GM06990 (cell line): ENCODE measurements around the gene NUP42.

Source experiments
- DNase-seq: peaks from one replicate; pipeline ENCODE4 v3.0.0-alpha.2; 2011; ENCODE audit not compliant: insufficient read length; ENCODE audit errors: extremely low read depth
- H3K27me3 ChIP-seq: replicated peaks from 2 replicates; pipeline ENCODE4 v1.6.0; 2011; ENCODE audit warnings: low read length; ENCODE audit not compliant: control insufficient read depth, insufficient read depth
- H3K36me3 ChIP-seq: 2 replicates; pipeline ENCODE4 v1.5.1; 2011; ENCODE audit warnings: low read length; ENCODE audit not compliant: control insufficient read depth, insufficient read depth
- H3K4me3 ChIP-seq: replicated peaks from 2 replicates; pipeline ENCODE4 v1.5.1; 2011; ENCODE audit warnings: low read depth, mild to moderate bottlenecking, control low read depth, low read length
- CTCF ChIP-seq: IDR thresholded peaks from 2 replicates; pipeline ENCODE4 v1.5.1; 2011; ENCODE audit warnings: low read length, control low read depth, mild to moderate bottlenecking, inconsistent platforms; ENCODE audit not compliant: insufficient read depth, poor library complexity, severe bottlenecking

NUP42 gene

DNA sequence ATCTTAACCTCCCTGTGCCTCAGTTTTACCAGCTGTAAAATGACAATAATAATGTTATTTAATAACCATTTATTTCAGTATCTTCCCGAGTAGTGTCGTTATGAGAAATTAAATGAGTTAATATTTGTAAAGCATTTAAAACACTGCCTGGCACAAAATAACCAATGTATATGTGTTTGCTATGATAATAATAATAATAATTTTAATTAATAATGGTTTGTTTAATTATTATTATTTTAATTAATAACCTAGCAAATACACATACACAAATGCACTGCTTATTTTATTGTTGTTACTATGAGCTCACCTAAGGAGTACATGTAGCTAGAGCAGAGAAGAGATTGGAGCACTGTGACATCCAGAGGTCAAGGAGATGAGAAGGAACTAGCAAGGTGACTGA, 46.6 kb downstream of the NUP42 start:
- no peak overlapping the region for H3K4me3 ChIP-seq
- TF ChIP-seq CTCF: no peak
- no peak for DNase-seq
- H3K27me3 ChIP-seq: no peaks in the 10 kb centered on the region
- no peaks in the 10 kb centered on the region for H3K36me3 ChIP-seq

DNA sequence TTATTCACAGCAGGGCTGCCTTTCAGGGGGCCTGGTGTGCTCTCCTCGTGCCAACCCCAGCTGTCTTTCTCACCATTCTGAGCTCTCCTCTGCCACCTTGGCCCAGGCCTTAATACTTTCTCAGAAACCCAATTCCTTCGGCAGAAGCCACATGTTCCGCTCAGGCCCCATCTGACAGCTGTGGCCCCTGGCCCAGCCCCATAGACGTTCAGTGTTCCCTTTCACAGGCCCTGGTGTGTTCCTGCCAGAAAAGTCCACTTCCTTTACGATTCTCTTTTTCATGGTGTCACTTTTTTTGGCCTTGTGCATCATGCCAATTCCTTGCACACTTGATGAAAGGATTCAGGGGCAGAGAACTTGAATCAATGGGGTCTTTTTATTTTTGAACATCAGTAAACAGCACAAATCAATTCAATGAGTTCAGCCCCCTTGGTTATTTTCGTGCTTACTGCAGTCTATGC, 48.8 kb downstream of the NUP42 start:
- no peak for TF ChIP-seq CTCF
- Histone ChIP-seq H3K36me3 (no peaks in the 10 kb centered on the region), H3K27me3 (no peaks in the 10 kb centered on the region), H3K4me3 (no peak overlapping the region)
- DNase-seq: no peak

GRCh38 chr7:23232966-23233365, 51.1 kb downstream of the NUP42 start:
- no peak for TF ChIP-seq CTCF

GRCh38 chr7:23234569-23235296, 52.9 kb downstream of the NUP42 start:
- Histone ChIP-seq H3K4me3 (peak overlapping the region; percentile 14; the same call in 1 of the 2 replicates), H3K27me3 (no peaks in the 10 kb centered on the region), H3K36me3 (no peaks in the 10 kb centered on the region)
- peak; percentile 12 for TF ChIP-seq CTCF
- peak; percentile 57 for DNase-seq

More at GRCh38 chr7:23232966-23233365, 51.1 kb downstream of the NUP42 start:
- no peaks in the 10 kb centered on the region for H3K36me3 ChIP-seq
- H3K4me3 ChIP-seq: no peak overlapping the region
- H3K27me3 ChIP-seq: no peaks in the 10 kb centered on the region
- no peak for DNase-seq

DNA sequence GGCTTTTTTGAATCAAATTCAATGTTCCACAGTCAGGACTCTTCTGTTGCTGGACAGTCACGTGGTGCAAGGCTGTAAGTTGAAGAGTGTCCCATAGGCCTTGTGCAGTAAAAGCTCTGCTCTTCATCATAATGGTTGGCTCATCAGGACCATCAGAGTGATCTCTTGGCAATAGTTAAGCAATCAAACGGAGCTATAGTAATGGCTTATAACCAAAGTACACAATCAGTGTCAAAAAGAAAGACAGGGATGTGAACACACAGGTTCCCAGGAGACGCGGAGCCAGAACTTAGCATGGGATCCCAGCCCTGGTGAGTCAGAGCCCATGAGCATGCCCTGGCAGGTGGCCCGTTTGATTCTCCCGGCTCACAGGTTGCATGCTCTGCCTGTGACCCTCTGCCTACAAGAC, 54.0 kb downstream of the NUP42 start:
- Histone ChIP-seq H3K4me3 (no peak overlapping the region), H3K36me3 (no peaks in the 10 kb centered on the region), H3K27me3 (no peaks in the 10 kb centered on the region)
- DNase-seq: no peak
- TF ChIP-seq CTCF: no peak
